ENCODE results near the gene OVAAL. TPM values are rescaled to one million over a fixed set of nuclear protein-coding genes. Genes with fewer than 3 reads are reported as not detected.
A peak's percentile ranks its signal among the peaks of the same experiment; 100 is the strongest.

Gene OVAAL
- total and polyA plus RNA-seq, 2 of the 8 experiments (the other 6 are each of a cell fraction or from before 2014, with no cell fraction given): not detected

DNA sequence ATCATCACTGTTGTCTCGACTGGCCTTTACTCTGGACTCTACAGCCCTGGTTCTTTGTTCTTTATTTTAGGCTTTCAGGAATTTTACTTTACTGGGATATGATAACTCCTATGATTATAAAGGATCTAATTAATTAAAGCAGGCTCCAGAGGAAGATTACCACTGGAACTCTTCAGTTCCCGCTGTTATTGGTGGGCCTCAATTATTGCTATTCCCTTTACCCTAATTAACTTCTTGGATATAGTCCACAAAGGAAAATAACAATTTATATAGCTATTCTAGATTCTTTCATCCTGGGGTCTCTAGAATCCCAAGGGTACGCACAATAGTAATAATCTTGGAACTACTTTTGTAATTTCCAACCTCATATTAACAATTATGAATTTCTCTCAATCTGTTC is 8.5 kb upstream of the OVAAL start:
- H3K36me3 ChIP-seq (ENCODE audit: control insufficient read depth in 2 of 4, insufficient read depth in 4 of 4, low read length in 3 of 4): no peaks in the 10 kb centered on the region
- WGBS, 2 experiments (ENCODE audit: extremely low coverage in 1 of 2, insufficient coverage in 1 of 2, insufficient read length in 1 of 2, insufficient replicate concordance in 2 of 2, low coverage in 1 of 2, low lambda C conversion rate in 2 of 2, missing lambda C conversion rate in 1 of 2): 58% methylated on average over 3 of the region's 3 CpGs; no CpG with 5 or more reads in 1 of the 2 experiments
- no peaks in the 10 kb centered on the region for H3K27me3 ChIP-seq (replicated peaks in 1 of 4; ENCODE audit: control insufficient read depth in 3 of 4, extremely low read depth in 1 of 4, insufficient read depth in 3 of 4, low read length in 3 of 4)
- H3K4ac ChIP-seq (replicated peaks; ENCODE audit: insufficient read length, low read depth, low read length): no peak overlapping the region
- no peak overlapping the region for H2BK15ac ChIP-seq (ENCODE audit: low read length)
- H2AK5ac ChIP-seq (ENCODE audit: low read depth, low read length): no peak overlapping the region
- H4K91ac ChIP-seq (replicated peaks; ENCODE audit: insufficient read length, low read length): no peak overlapping the region
- H3K27ac ChIP-seq (ENCODE audit: low read depth, low read length): no peak overlapping the region
- H2BK20ac ChIP-seq (ENCODE audit: low read length): no peak overlapping the region
- no peaks in the 10 kb centered on the region; a peak in 1 of 7 replicates for H3K4me1 ChIP-seq (replicated peaks in 1 of 4; ENCODE audit: control insufficient read depth in 3 of 4, insufficient read depth in 4 of 4, low read length in 3 of 4)
- DNase-seq (ENCODE audit: low read depth in 1 of 2, low spot score in 2 of 2): no peak
- no peak overlapping the region for H2BK12ac ChIP-seq (ENCODE audit: low read depth, low read length)
- H3K79me2 ChIP-seq (ENCODE audit: control insufficient read depth in 1 of 2, insufficient read depth in 2 of 2, low read length in 2 of 2): no peaks in the 10 kb centered on the region
- no peak overlapping the region for H2BK120ac ChIP-seq (replicated peaks; ENCODE audit: low read depth, low read length)
- H4K5ac ChIP-seq (ENCODE audit: insufficient read length, low read depth, low read length): no peak overlapping the region
- H3K23ac ChIP-seq (ENCODE audit: insufficient read length): no peak overlapping the region
- CTCF ChIA-PET (ENCODE audit: partially characterized antibody): interaction anchor here (0.6 to 3.0 kb wide), 5 partner anchors 11 to 332 kb away, joined by 3 to 10 read pairs (median 3); no protein-coding TSS in a partner anchor
- no peak overlapping the region for H2AFZ ChIP-seq (ENCODE audit: low read length)
- H3K56ac ChIP-seq (replicated peaks; ENCODE audit: insufficient read length, low read depth, low read length): no peak overlapping the region
- POLR2A ChIA-PET (ENCODE audit: partially characterized antibody): no interaction called here
- no peak overlapping the region for H3K14ac ChIP-seq (ENCODE audit: insufficient read length)
- H3K9ac ChIP-seq (replicated peaks in 1 of 4; ENCODE audit: extremely low read depth in 1 of 4, low read depth in 3 of 4, low read length in 3 of 4): peak overlapping the region in 1 of 4 experiments; percentile 61; a peak in 1 of 7 replicates
- no peak for FAIRE-seq
- no peaks in the 10 kb centered on the region for H3K23me2 ChIP-seq (ENCODE audit: low read depth, low read length)
- no peak overlapping the region for H3K4me2 ChIP-seq (ENCODE audit: insufficient read depth in 1 of 2, low read depth in 2 of 2, low read length in 2 of 2)
- H2BK5ac ChIP-seq (ENCODE audit: low read depth, low read length): no peak overlapping the region
- H4K8ac ChIP-seq (ENCODE audit: extremely low read depth, insufficient read depth, low read length): no peak overlapping the region
- H3K18ac ChIP-seq (ENCODE audit: extremely low read depth, low read length): no peak overlapping the region
- TF ChIP-seq TCF12 (IDR thresholded peaks at IDR 0.05; ENCODE audit: low read depth, low read length) (no peak), POU5F1 (IDR thresholded peaks at IDR 0.05; ENCODE audit: low read depth, low read length) (no peak), TAF7 (optimal IDR thresholded peaks at IDR 0.05; ENCODE audit: borderline replicate concordance, low read depth, low read length) (no peak)
- no peaks in the 10 kb centered on the region for H4K20me1 ChIP-seq (replicated peaks in 1 of 2; ENCODE audit: control insufficient read depth in 1 of 2, insufficient read depth in 2 of 2, low read length in 2 of 2)
- H3K4me3 ChIP-seq (ENCODE audit: extremely low read depth in 1 of 4, insufficient read depth in 2 of 4, low read depth in 3 of 4, low read length in 4 of 4): no peak overlapping the region
- H3K9me3 ChIP-seq (ENCODE audit: insufficient read depth in 2 of 2, low read depth in 1 of 2, low read length in 1 of 2): no peaks in the 10 kb centered on the region
- H3K79me1 ChIP-seq (ENCODE audit: low read depth, low read length): no peaks in the 10 kb centered on the region
